HepG2 (cell line): ENCODE results near the gene VIT. TPM values are rescaled to one million over a fixed set of nuclear protein-coding genes. Genes with fewer than 3 reads are reported as not detected.
A peak's percentile ranks its signal among the peaks of the same experiment; 100 is the strongest.

Experiments
- FOSL2 ChIP-seq: sonication (generic); formaldehyde crosslinking; IDR thresholded peaks from 2 replicates; pipeline ENCODE4 v1.4.0; 2020; ENCODE audit warnings: missing genetic modification reagents
- HDAC1 ChIP-seq: sonication (generic); formaldehyde crosslinking; IDR thresholded peaks from 2 replicates; pipeline ENCODE4 v1.5.1; 2020; ENCODE audit warnings: mild to moderate bottlenecking, missing genetic modification reagents
- ISL2 ChIP-seq: sonication (generic); formaldehyde crosslinking; IDR thresholded peaks from 2 replicates; pipeline ENCODE4 v1.5.0; 2020; ENCODE audit warnings: missing genetic modification reagents
- MAZ ChIP-seq, 2 experiments: sonication (generic) in 1 of 2; formaldehyde crosslinking in 1 of 2; IDR thresholded peaks; 2 replicates each; pipeline versions ENCODE4 v1.5.0 to v1.6.1; 2012 to 2020; ENCODE audit warnings: low read depth in 2 of 2, mild to moderate bottlenecking in 2 of 2, borderline replicate concordance in 1 of 2, improper control_type of control experiment in 1 of 2, low read length in 1 of 2, missing genetic modification reagents in 1 of 2, moderate library complexity in 1 of 2
- MEIS2 ChIP-seq: sonication (generic); formaldehyde crosslinking; IDR thresholded peaks from 2 replicates; pipeline ENCODE4 v1.9.0; 2021; ENCODE audit warnings: mild to moderate bottlenecking, missing genetic modification reagents
- NPAS2 ChIP-seq: sonication (generic); formaldehyde crosslinking; IDR thresholded peaks from 2 replicates; pipeline ENCODE4 v1.8.0; 2022; ENCODE audit warnings: mild to moderate bottlenecking, missing genetic modification reagents, borderline replicate concordance
- POLR2AphosphoS5 ChIP-seq: IDR thresholded peaks from 2 replicates; pipeline ENCODE4 v1.6.1; 2012; ENCODE audit warnings: low read depth, low read length
- ZIK1 ChIP-seq: sonication (generic); formaldehyde crosslinking; IDR thresholded peaks from 2 replicates; pipeline ENCODE4 v1.5.0; 2020; ENCODE audit warnings: mild to moderate bottlenecking, low read depth, missing genetic modification reagents, borderline replicate concordance
- ZNF180 ChIP-seq: sonication (generic); formaldehyde crosslinking; IDR thresholded peaks from 2 replicates; pipeline ENCODE4 v1.4.0; 2020; ENCODE audit warnings: low read depth, missing genetic modification reagents, borderline replicate concordance
- ZNF431 ChIP-seq: sonication (generic); formaldehyde crosslinking; IDR thresholded peaks from 2 replicates; pipeline ENCODE4 v1.9.0; 2022; ENCODE audit warnings: missing genetic modification reagents, low read depth, mild to moderate bottlenecking, borderline replicate concordance
- ZNF496 ChIP-seq: sonication (generic); formaldehyde crosslinking; IDR thresholded peaks from 2 replicates; pipeline ENCODE4 v1.8.1; 2023; ENCODE audit warnings: mild to moderate bottlenecking, moderate library complexity, missing genetic modification reagents; ENCODE audit not compliant: insufficient replicate concordance
- ZNF562 ChIP-seq: sonication (generic); formaldehyde crosslinking; IDR thresholded peaks from 2 replicates; pipeline ENCODE4 v1.8.0; 2022; ENCODE audit warnings: missing genetic modification reagents, borderline replicate concordance
- ZSCAN25 ChIP-seq: sonication (generic); formaldehyde crosslinking; IDR thresholded peaks from 2 replicates; pipeline ENCODE4 v1.8.0; 2022; ENCODE audit warnings: mild to moderate bottlenecking, missing genetic modification reagents
- polyA plus RNA-seq, 8 experiments: library from polyadenylated mRNA; depleted of rRNA in 3 of 8; stranded (reverse) in 7 of 8; unstranded in 1 of 8; fragments of >200 nt; fragmentation: Illumina TruSeq in 4 of 8; extraction: Trizol in 4 of 8; gene quantifications; 2 replicates each; pipeline versions ENCODE4 v1.2.1 to v1.2.3, GENCODE V29; 2011 to 2016; ENCODE audit warnings: low read depth in 4 of 8, missing spikeins in 1 of 8, mixed read lengths in 1 of 8; ENCODE audit not compliant: insufficient read depth in 1 of 8
- total RNA-seq, 5 experiments: library from RNA; depleted of rRNA; stranded (reverse); fragments of >200 nt; fragmentation: Illumina TruSeq; extraction: Trizol; gene quantifications; 2 replicates each; pipeline ENCODE4 v1.2.3, GENCODE V29; 2016; ENCODE audit warnings: low read depth in 1 of 5
- TF ChIP-seq, protein P1 (sequence below): sonication (generic); formaldehyde crosslinking; IDR thresholded peaks from 2 replicates; pipeline ENCODE4 v1.4.0; 2020; ENCODE audit warnings: missing genetic modification reagents
- TF ChIP-seq, protein P2 (sequence below): sonication (generic); formaldehyde crosslinking; IDR thresholded peaks from 2 replicates; pipeline ENCODE4 v1.4.0; 2020; ENCODE audit warnings: missing genetic modification reagents
- TF ChIP-seq, protein P3 (sequence below): sonication (generic); IDR thresholded peaks from 2 replicates; pipeline ENCODE4 v1.6.1; 2016; ENCODE audit warnings: low read depth, borderline replicate concordance
- TF ChIP-seq, protein P4 (sequence below): sonication (generic); formaldehyde crosslinking; IDR thresholded peaks from 2 replicates; pipeline ENCODE4 v1.4.0; 2020; ENCODE audit warnings: mild to moderate bottlenecking, missing genetic modification reagents
- TF ChIP-seq, protein P5 (sequence below): sonication (generic); formaldehyde crosslinking; IDR thresholded peaks from 2 replicates; pipeline ENCODE4 v1.5.1; 2020; ENCODE audit warnings: mild to moderate bottlenecking, missing genetic modification reagents, moderate library complexity

Gene VIT
- total and polyA plus RNA-seq, 2 of the 13 experiments (the other 11 are each of a cell fraction or from before 2014, with no cell fraction given), result not detected

DNA sequence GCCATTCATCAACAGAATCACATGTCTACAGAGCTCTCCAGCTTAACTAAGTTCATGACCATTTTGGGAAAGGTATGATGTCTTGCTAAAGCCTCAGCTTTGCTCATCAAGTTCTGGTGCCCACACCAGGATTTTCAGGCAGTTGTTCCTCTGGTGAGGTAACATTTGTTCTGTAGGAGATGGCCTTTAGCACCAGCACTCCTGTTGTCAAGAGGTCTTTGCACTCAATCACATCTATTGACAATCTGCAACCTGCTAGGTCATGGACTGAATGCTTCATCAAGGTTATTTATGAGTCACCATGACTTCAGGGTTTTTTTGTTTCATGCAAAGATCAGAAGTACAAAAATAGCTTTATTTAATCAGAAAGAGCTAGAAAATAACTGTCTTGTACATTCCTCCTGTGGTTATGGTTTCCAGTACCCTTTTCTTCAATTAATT lies 36.6 kb upstream of the VIT start (continued):
- TF ChIP-seq, protein P1, sequence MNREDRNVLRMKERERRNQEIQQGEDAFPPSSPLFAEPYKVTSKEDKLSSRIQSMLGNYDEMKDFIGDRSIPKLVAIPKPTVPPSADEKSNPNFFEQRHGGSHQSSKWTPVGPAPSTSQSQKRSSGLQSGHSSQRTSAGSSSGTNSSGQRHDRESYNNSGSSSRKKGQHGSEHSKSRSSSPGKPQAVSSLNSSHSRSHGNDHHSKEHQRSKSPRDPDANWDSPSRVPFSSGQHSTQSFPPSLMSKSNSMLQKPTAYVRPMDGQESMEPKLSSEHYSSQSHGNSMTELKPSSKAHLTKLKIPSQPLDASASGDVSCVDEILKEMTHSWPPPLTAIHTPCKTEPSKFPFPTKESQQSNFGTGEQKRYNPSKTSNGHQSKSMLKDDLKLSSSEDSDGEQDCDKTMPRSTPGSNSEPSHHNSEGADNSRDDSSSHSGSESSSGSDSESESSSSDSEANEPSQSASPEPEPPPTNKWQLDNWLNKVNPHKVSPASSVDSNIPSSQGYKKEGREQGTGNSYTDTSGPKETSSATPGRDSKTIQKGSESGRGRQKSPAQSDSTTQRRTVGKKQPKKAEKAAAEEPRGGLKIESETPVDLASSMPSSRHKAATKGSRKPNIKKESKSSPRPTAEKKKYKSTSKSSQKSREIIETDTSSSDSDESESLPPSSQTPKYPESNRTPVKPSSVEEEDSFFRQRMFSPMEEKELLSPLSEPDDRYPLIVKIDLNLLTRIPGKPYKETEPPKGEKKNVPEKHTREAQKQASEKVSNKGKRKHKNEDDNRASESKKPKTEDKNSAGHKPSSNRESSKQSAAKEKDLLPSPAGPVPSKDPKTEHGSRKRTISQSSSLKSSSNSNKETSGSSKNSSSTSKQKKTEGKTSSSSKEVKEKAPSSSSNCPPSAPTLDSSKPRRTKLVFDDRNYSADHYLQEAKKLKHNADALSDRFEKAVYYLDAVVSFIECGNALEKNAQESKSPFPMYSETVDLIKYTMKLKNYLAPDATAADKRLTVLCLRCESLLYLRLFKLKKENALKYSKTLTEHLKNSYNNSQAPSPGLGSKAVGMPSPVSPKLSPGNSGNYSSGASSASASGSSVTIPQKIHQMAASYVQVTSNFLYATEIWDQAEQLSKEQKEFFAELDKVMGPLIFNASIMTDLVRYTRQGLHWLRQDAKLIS (CRISPR knock-in tag), result no peak
- TF ChIP-seq HDAC1 (CRISPR knock-in tag) (peak; percentile 69), ZNF431 (no peak), MAZ (IDR thresholded peaks at IDR 0.05; ENCODE audit: borderline replicate concordance, low read depth, low read length) (no peak), MAZ (CRISPR knock-in tag; IDR thresholded peaks at IDR 0.05; ENCODE audit: low read depth) (no peak), ISL2 (CRISPR knock-in tag) (peak; percentile 38; the same call in 1 of the 2 replicates), ZNF180 (no peak), ZIK1 (CRISPR knock-in tag) (no peak), ZSCAN25 (CRISPR knock-in tag) (no peak), NPAS2 (no peak), ZNF496 (CRISPR knock-in tag) (no peak), POLR2AphosphoS5 (no peak), FOSL2 (CRISPR knock-in tag) (peak; percentile 98), MEIS2 (CRISPR knock-in tag) (peak; percentile 93; the same call in 1 of the 2 replicates), ZNF562 (CRISPR knock-in tag) (no peak)
- TF ChIP-seq, protein P2, sequence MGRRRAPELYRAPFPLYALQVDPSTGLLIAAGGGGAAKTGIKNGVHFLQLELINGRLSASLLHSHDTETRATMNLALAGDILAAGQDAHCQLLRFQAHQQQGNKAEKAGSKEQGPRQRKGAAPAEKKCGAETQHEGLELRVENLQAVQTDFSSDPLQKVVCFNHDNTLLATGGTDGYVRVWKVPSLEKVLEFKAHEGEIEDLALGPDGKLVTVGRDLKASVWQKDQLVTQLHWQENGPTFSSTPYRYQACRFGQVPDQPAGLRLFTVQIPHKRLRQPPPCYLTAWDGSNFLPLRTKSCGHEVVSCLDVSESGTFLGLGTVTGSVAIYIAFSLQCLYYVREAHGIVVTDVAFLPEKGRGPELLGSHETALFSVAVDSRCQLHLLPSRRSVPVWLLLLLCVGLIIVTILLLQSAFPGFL (CRISPR knock-in tag), result no peak
- TF ChIP-seq, protein P3, sequence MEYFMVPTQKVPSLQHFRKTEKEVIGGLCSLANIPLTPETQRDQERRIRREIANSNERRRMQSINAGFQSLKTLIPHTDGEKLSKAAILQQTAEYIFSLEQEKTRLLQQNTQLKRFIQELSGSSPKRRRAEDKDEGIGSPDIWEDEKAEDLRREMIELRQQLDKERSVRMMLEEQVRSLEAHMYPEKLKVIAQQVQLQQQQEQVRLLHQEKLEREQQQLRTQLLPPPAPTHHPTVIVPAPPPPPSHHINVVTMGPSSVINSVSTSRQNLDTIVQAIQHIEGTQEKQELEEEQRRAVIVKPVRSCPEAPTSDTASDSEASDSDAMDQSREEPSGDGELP, result no peak
- TF ChIP-seq, protein P4, sequence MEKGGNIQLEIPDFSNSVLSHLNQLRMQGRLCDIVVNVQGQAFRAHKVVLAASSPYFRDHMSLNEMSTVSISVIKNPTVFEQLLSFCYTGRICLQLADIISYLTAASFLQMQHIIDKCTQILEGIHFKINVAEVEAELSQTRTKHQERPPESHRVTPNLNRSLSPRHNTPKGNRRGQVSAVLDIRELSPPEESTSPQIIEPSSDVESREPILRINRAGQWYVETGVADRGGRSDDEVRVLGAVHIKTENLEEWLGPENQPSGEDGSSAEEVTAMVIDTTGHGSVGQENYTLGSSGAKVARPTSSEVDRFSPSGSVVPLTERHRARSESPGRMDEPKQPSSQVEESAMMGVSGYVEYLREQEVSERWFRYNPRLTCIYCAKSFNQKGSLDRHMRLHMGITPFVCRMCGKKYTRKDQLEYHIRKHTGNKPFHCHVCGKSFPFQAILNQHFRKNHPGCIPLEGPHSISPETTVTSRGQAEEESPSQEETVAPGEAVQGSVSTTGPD, result no peak
- TF ChIP-seq, protein P5, sequence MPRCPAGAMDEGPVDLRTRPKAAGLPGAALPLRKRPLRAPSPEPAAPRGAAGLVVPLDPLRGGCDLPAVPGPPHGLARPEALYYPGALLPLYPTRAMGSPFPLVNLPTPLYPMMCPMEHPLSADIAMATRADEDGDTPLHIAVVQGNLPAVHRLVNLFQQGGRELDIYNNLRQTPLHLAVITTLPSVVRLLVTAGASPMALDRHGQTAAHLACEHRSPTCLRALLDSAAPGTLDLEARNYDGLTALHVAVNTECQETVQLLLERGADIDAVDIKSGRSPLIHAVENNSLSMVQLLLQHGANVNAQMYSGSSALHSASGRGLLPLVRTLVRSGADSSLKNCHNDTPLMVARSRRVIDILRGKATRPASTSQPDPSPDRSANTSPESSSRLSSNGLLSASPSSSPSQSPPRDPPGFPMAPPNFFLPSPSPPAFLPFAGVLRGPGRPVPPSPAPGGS (CRISPR knock-in tag), result no peak
